ENCODE measurements around the gene NCAM2.

NCAM2 gene

DNA sequence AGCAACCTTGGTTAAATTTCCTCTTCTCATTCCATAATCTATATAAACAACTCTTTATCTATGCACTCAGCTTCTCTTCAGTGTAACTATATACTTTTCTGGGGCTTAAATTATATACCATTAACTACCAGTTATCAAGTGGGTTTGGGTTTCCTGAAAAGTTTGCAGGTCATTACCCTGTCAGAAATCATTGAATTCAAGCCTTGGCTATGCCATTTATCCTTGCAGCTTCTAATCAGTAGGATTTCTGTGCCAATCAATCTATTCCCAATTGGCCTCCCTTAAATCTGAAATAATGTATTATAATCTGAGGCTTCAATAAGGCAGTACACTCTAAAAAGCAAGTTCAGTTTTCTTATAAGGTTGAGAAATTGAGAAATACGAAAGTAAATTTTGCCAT, 466.5 kb downstream of the NCAM2 start:
- no peak for DNase-seq

DNA sequence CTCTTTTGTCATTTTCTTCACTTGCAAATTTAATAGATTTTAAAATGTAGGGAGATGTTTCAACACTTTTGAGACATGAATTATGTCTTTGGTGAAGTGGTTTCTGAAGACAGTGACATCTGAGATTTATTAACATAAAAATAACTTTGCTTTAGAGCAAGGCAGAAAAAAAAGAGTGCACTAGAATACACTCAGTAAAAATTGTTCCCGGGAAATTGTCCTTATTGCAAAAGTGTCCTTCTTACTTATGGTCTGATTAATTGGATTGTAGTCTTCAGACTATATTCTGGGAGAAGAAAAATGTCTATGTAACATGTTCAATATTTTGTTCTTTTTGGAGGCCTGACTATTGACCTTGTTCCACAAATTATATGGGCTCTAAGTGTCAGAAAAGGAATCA, 468.5 kb downstream of the NCAM2 start:
- no peak for DNase-seq

DNA sequence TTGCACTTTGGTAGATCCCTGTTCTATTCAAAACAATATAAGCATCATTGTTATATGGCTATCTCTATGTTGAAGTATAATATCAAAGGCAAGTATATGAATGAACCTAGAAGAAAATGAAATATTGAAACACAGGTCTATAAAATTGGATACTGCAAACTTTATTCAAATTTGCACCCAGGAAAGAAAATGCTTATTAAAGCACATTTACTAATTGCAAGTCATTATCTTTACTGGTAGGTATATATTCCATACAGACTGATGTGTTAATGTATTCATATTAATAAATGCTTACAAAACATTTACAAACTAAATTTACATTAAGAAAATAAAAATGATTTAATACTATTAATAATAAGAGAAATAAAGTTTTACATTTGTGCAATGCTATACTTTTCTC, 469.8 kb downstream of the NCAM2 start:
- DNase-seq = no peak

DNA sequence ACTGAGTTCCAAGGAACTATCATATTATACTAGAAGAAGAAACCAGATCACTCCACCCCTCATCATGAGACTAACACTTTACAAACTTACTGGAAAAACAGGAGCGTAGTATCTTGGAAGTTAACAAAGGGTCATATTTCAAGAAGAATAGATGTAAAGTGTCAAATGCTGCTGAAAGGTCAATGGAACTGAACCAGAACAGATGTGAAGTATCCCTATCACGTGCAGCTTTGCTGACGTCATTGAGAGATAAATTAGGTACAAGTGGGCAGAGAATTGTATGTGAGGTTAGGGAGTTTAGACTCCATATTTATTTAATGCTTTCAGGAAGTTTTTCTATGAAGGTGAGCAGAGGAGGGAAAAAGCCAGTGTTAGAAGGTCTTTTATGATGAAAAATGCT, 483.0 kb downstream of the NCAM2 start:
- DNase-seq = no peak

DNA sequence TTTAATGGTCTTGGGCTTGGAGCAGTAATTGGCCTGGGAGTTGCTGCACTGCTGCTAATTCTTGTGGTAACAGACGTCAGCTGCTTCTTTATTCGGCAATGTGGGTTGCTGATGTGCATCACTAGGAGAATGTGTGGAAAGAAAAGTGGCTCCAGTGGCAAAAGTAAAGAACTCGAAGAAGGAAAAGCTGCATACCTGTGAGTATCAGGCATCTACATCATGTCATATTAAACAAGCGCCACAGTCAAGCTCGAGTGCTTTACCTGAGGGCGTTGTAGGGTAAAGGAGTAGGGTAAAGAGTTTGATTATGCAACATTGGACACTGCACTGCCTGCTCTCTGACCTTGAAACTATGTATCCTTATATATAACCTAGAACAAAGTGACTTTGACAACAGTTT, 510.6 kb downstream of the NCAM2 start:
- DNase-seq = no peak

DNA sequence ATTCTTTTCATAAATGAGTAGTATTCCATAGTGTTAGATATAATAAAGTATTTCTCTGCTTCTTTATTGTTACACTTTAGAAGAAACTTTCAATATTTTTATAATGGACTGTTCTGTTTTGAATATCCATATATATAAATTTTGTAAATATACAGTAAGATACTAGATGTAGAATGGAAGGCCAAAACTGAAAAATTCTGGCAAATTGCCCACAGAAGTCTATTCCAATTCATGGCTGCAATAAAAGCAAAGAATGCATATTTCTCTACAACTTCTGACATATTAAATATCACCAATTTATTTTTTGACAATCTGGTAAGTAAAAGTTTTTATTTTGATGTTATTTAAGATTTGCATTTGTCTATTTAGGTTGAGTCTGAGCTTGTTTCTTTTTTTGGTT, 532.5 kb downstream of the NCAM2 start:
- DNase-seq = no peak

DNA sequence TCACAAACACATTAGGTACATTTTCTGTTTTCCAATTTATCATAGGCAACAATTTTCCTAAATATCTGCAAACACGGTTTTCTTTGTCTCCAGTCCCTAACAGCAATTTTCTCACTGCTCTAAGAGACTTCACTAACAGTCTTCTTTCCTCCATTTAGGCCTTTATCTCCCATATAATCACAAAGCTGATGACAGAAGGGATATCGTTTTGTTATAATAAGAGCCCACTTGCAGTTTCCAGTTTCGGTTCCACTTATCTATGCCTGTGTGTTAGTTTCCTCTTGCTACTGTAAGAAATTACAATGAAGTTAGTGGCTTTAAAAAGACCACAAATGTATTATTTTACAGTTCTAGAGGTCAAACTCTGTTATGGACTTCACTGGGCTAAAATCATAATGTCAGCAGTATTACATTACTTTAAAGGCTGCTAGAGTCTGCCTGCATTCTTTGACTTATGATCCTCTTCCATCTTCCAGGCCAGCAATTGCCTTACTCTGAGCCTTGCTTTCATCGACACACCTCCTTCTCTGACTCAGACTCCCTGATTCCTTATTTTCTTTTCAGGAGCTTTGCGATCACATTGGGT, 549.3 kb downstream of the NCAM2 start:
- no peak for DNase-seq

DNA sequence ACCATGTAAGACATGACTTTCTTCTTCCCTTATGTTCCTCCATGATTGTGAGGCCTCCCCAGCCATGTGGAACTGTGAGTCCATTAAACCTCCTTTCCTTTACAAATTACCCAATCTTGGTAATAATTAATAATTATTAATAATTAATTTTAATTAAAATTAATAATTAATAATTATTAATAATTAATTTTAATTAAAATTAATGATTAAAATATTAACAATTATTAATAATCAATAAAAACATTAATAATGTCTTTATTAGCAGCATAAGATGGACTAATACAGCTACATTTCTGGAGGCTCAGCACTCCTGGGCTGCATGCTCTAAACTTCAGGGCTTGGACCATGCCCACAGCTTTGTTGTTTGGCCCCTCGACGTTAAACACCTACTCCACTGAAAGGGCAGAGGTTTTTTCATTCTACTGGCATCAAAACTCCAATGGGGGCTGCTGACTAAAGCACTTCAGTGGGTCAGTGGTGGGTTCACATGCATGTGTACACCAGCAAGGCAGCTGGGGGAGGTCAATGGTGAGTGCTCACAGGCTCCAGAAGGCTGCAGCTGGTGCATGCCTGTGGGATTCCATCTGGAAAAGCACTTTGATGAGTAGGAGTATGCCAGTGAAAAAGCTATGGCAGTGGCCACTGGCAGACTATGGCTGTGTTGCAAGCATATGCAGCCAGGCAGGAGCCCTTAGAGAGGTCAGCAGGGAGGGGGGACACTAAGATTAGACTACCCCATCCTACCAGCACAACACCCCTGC, 561.3 kb downstream of the NCAM2 start:
- no peak for DNase-seq
